C4-2B (cell line): Measurements from ENCODE around the gene WHRN.

ENCODE experiments used
- H3K27ac ChIP-seq: fragments of 450-650 bp; 2 replicates; pipeline ENCODE4 v1.5.1; 2017
- CTCF ChIP-seq: fragments of 450-650 bp; conservative IDR thresholded peaks from 2 replicates; pipeline ENCODE4 v1.5.1; 2017; ENCODE audit warnings: mild to moderate bottlenecking
- ZFX ChIP-seq: fragments of 450-650 bp; IDR thresholded peaks from 2 replicates; pipeline ENCODE4 v1.6.1; 2017

WHRN gene

GRCh38 chr9:114504341-114505186 lies 709 bp downstream of the WHRN start:
- H3K27ac ChIP-seq: peak overlapping the region; percentile 69
- TF ChIP-seq CTCF (no peak), ZFX (no peak)

DNA sequence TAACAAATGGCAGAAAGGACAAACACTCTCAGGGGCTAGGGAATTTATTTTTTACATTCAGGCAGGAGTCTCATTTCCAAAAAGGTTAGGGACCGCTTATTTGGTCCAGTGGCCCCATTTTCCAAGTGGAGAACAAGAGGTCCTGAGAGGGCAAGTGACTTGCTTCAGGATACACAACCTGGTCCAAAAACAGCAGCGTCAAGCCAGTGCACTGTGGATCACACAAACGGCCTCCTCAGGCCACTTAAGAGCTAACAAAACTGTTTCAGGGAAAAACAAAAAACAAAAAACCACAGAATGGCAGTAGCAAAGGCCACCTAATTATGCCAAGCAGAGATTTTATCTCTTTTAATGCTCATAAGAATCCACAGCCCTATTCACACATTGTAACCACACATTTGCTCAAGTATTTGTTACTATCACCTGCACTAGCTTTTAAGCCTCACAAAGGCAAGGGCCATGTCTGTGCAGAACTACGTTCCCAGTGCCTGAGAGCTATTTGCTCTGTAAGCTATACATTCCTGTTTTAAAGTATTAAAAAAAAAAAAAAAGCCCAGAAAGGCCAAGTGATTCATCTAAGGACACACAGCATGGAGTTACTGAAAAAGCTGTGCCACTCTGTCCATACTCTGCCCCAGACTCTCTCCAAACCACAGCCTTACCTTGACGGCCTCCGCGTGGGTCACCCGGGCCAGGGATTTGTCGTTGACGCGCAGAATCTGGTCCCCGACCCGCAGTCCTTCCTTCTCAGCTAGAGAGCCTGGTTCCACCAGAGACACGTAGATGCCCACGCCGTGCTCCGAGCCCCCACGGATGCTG lies 1.5 kb downstream of the WHRN start:
- no peak for TF ChIP-seq CTCF
- no peak for TF ChIP-seq ZFX
- no peak overlapping the region for H3K27ac ChIP-seq

DNA sequence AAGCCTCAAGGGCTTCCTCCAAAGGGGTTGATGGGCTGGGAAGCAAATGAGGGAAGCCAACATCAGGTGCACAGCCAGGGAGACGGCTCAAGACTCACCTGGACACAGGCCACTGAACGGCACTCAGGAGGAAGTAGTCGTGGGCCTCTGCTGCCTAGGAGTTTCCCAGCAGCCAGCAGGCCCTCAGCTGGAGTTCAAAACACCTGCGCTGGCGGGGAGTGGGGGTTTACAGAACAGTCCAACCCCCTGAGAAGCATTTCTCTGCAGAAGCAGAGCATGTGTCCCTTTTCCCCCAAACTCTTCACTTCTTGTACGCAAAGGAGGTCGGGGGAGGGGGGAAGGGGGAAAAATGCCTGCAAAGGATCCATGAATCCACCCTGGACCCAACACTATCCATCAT lies 2.3 kb downstream of the WHRN start:
- no peak overlapping the region for H3K27ac ChIP-seq
- TF ChIP-seq ZFX: no peak
- TF ChIP-seq CTCF: no peak

- TF ChIP-seq CTCF (no peak), ZFX (no peak)
- H3K27ac ChIP-seq: no peak overlapping the region
Observed at GRCh38 chr9:114501796-114502682, 3.2 kb downstream of the WHRN start.

- TF ChIP-seq CTCF: no peak
- no peak for TF ChIP-seq ZFX
- H3K27ac ChIP-seq: no peak overlapping the region
Observed at GRCh38 chr9:114500697-114501292, 4.5 kb downstream of the WHRN start.

DNA sequence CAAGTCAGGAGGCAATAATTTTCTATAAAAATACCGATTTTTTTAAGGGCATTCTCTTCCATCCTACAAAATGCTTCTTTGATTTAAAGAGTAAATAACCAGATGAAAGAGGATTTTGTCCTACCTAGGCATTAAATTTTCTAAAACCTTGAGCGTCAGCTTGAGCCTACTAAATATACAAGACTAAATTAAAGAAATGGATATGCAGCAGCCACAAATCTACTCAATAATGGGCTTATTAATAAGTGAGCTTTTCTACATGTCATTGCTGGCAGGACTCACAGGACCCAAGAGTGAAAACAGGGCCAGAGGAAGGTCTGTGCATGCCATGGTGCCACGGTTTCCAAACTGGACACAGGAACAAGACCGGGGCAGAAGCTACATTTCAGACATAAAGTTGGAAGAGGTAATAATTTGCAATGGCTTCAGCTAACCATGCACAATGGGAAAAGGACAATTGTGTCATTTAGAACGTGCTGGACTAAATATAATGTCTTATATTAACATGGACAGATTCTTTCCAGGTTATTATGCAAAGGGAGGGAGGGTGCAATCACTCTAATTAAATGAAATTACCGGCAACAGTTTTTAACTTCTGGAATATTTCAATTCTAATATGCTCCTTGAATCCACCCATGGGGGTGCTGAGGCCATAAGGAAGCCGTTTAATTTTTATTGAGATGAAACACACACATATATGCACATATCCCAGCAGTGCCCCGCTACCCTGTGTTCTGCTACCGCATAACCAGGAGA lies 5.2 kb downstream of the WHRN start:
- no peak for TF ChIP-seq ZFX
- TF ChIP-seq CTCF: no peak

More for the DNA sequence above, 5.2 kb downstream of the WHRN start:
- H3K27ac ChIP-seq: no peak overlapping the region
